Measurements from ENCODE around the gene ZNF613. TPM values are rescaled to one million over a fixed set of nuclear protein-coding genes. Genes with fewer than 3 reads are reported as not detected.

The ZNF613 gene
- total RNA-seq, 1 experiment from 2014 or later, result 9.0 TPM

Other genes starting within 250 kb of the ZNF613 start
- gene SPACA6, start 234.1 kb upstream of the ZNF613 start, total RNA-seq (2014; rRNA removed; shearing (Covaris generic)), result 6.5 and 9.1 TPM in 2 replicates
- not detected in 2 replicates for gene HAS1, start 203.5 kb upstream of the ZNF613 start, total RNA-seq (2014; rRNA removed; shearing (Covaris generic))
- gene FPR1, start 175.6 kb upstream of the ZNF613 start, total RNA-seq (2014; rRNA removed; shearing (Covaris generic)), result 0.57 and 0.98 TPM in 2 replicates
- gene FPR2, start 166.3 kb upstream of the ZNF613 start, total RNA-seq (2014; rRNA removed; shearing (Covaris generic)), result 0.05 TPM in 1 of 2 replicates, not detected in the other
- not detected in 2 replicates for gene FPR3, start 132.3 kb upstream of the ZNF613 start, total RNA-seq (2014; rRNA removed; shearing (Covaris generic))
- 2.5 and 3.0 TPM in 2 replicates for gene ZNF577, start 39.5 kb upstream of the ZNF613 start, total RNA-seq (2014; rRNA removed; shearing (Covaris generic))
- gene ZNF649, start 22.5 kb upstream of the ZNF613 start, total RNA-seq (2014; rRNA removed; shearing (Covaris generic)), result 5.5 and 7.4 TPM in 2 replicates
- 3.9 and 5.8 TPM in 2 replicates for gene ZNF350, start 59.4 kb downstream of the ZNF613 start, total RNA-seq (2014; rRNA removed; shearing (Covaris generic))
- gene ZNF615, start 80.7 kb downstream of the ZNF613 start, total RNA-seq (2014; rRNA removed; shearing (Covaris generic)), result 2.5 and 7.9 TPM in 2 replicates
- 8.9 and 9.1 TPM in 2 replicates for gene ZNF614, start 100.9 kb downstream of the ZNF613 start, total RNA-seq (2014; rRNA removed; shearing (Covaris generic))
- 3.2 and 3.3 TPM in 2 replicates for gene ZNF432, start 121.4 kb downstream of the ZNF613 start, total RNA-seq (2014; rRNA removed; shearing (Covaris generic))
- 4.8 and 5.8 TPM in 2 replicates for gene ZNF841, start 168.3 kb downstream of the ZNF613 start, total RNA-seq (2014; rRNA removed; shearing (Covaris generic))
- gene ZNF616, start 212.5 kb downstream of the ZNF613 start, total RNA-seq (2014; rRNA removed; shearing (Covaris generic)), result 3.8 and 5.6 TPM in 2 replicates
- gene ZNF836, start 244.1 kb downstream of the ZNF613 start, total RNA-seq (2014; rRNA removed; shearing (Covaris generic)), result 1.0 and 1.9 TPM in 2 replicates